PC-3 (cell line): ENCODE measurements around the gene PACS1.

Experiments used
- CTCF ChIP-seq: fragments of 300-600 bp; sonication (generic); conservative IDR thresholded peaks from 2 replicates; pipeline ENCODE4 v1.5.1; 2017; ENCODE audit warnings: antibody characterized with exemption, low read depth, mild to moderate bottlenecking, low read length
- EZH2 ChIP-seq: fragments of 300-600 bp; sonication (generic); IDR thresholded peaks from one replicate; pipeline ENCODE4 v1.6.1; 2017; ENCODE audit warnings: antibody characterized with exemption, mild to moderate bottlenecking, low read length; ENCODE audit not compliant: unreplicated experiment
- EZH2phosphoT487 ChIP-seq: fragments of 300-600 bp; sonication (generic); IDR thresholded peaks from 2 replicates; pipeline ENCODE4 v1.6.1; 2018; ENCODE audit warnings: mild to moderate bottlenecking, antibody characterized with exemption, low read length, borderline replicate concordance

- TF ChIP-seq EZH2phosphoT487 (no peak), CTCF (peak; percentile 99), EZH2 (no peak)
These were observed 152.5 kb downstream of the PACS1 start for GRCh38 chr11:66222358-66223149.
